DMS53 (cell line): ENCODE measurements around the gene NTM.

Experiments used
- DNase-seq: peaks from one replicate; lab custom pipeline; 2025; lab: John Stamatoyannopoulos, UW

Gene NTM

GRCh38 chr11:131499199-131499598 lies 128.8 kb downstream of the NTM start:
- DNase-seq = no peak

GRCh38 chr11:131503017-131503416 lies 132.6 kb downstream of the NTM start:
- no peak for DNase-seq

- no peak for DNase-seq
Observed at GRCh38 chr11:131504199-131504949, 134.0 kb downstream of the NTM start.

GRCh38 chr11:131506348-131506747 lies 135.9 kb downstream of the NTM start:
- no peak for DNase-seq

- DNase-seq = no peak
Observed at GRCh38 chr11:131510662-131511061, 140.2 kb downstream of the NTM start.

- DNase-seq = peak; percentile 66
Observed at GRCh38 chr11:131511794-131512193, 141.4 kb downstream of the NTM start.

GRCh38 chr11:131512228-131512627 lies 141.8 kb downstream of the NTM start:
- DNase-seq = no peak

GRCh38 chr11:131514062-131514461 lies 143.6 kb downstream of the NTM start:
- DNase-seq = no peak

- DNase-seq = no peak
Observed at GRCh38 chr11:131518305-131518838, 148.0 kb downstream of the NTM start.

GRCh38 chr11:131522851-131523250 lies 152.4 kb downstream of the NTM start:
- DNase-seq = no peak

GRCh38 chr11:131530407-131530806 lies 160.0 kb downstream of the NTM start:
- no peak for DNase-seq

- DNase-seq = no peak
Observed at GRCh38 chr11:131533149-131533548, 162.7 kb downstream of the NTM start.

GRCh38 chr11:131533998-131534397 lies 163.6 kb downstream of the NTM start:
- DNase-seq = no peak

- no peak for DNase-seq
Observed at GRCh38 chr11:131534611-131535010, 164.2 kb downstream of the NTM start.

- DNase-seq = no peak
Observed at GRCh38 chr11:131536159-131536558, 165.7 kb downstream of the NTM start.

- peak; percentile 24 for DNase-seq
Observed at GRCh38 chr11:131537196-131537595, 166.8 kb downstream of the NTM start.

GRCh38 chr11:131537748-131538147 lies 167.3 kb downstream of the NTM start:
- DNase-seq = no peak

GRCh38 chr11:131538322-131538721 lies 167.9 kb downstream of the NTM start:
- no peak for DNase-seq

- no peak for DNase-seq
Observed at GRCh38 chr11:131540676-131541075, 170.3 kb downstream of the NTM start.

- no peak for DNase-seq
Observed at GRCh38 chr11:131543389-131544025, 173.1 kb downstream of the NTM start.

- DNase-seq = no peak
Observed at GRCh38 chr11:131544591-131544990, 174.2 kb downstream of the NTM start.

- no peak for DNase-seq
Observed at GRCh38 chr11:131546218-131546895, 175.9 kb downstream of the NTM start.

- DNase-seq = no peak
Observed at GRCh38 chr11:131549099-131549498, 178.7 kb downstream of the NTM start.
